HFF-Myc (cell line): ENCODE results near the gene LTBP1.
A peak's percentile ranks its signal among the peaks of the same experiment; 100 is the strongest.

Experiments used
- DNase-seq: peaks from one replicate; pipeline ENCODE4 v3.0.0-alpha.2; 2011; ENCODE audit warnings: low read depth; ENCODE audit errors: extremely low read depth
- H3K4me3 ChIP-seq: replicated peaks from 2 replicates; pipeline ENCODE4 v1.5.1; 2011; ENCODE audit warnings: low read depth, mild to moderate bottlenecking, control low read depth, low read length
- CTCF ChIP-seq: IDR thresholded peaks from 2 replicates; pipeline ENCODE4 v1.5.1; 2012; ENCODE audit warnings: mild to moderate bottlenecking, low read depth, low read length, control low read depth; ENCODE audit errors: missing control alignments

Gene LTBP1

GRCh38 chr2:33067598-33067997 is 120.8 kb downstream of the LTBP1 start:
- no peak for TF ChIP-seq CTCF
- no peak overlapping the region for H3K4me3 ChIP-seq
- DNase-seq, result no peak

- no peak overlapping the region for H3K4me3 ChIP-seq
- DNase-seq, result no peak
- no peak for TF ChIP-seq CTCF
These were observed 121.5 kb downstream of the LTBP1 start for GRCh38 chr2:33068261-33068660.

- peak; percentile 97 for DNase-seq
- H3K4me3 ChIP-seq, result no peak overlapping the region
- no peak for TF ChIP-seq CTCF
These were observed 123.3 kb downstream of the LTBP1 start for GRCh38 chr2:33069894-33070651.

GRCh38 chr2:33071591-33071990 is 124.8 kb downstream of the LTBP1 start:
- no peak overlapping the region for H3K4me3 ChIP-seq
- no peak for DNase-seq
- no peak for TF ChIP-seq CTCF

- H3K4me3 ChIP-seq, result no peak overlapping the region
- no peak for TF ChIP-seq CTCF
- DNase-seq, result no peak
These were observed 125.9 kb downstream of the LTBP1 start for GRCh38 chr2:33072614-33073013.

GRCh38 chr2:33073018-33073417 is 126.3 kb downstream of the LTBP1 start:
- no peak overlapping the region for H3K4me3 ChIP-seq
- no peak for DNase-seq
- no peak for TF ChIP-seq CTCF

- no peak for DNase-seq
- TF ChIP-seq CTCF, result no peak
- no peak overlapping the region for H3K4me3 ChIP-seq
These were observed 127.4 kb downstream of the LTBP1 start for GRCh38 chr2:33074197-33074596.
